ENCODE data around the gene HTRA1. TPM values are rescaled to one million over a fixed set of nuclear protein-coding genes. Genes with fewer than 3 reads are reported as not detected.

The HTRA1 gene
- total RNA-seq, 1 experiment from 2014 or later = 0.39 TPM

DNA sequence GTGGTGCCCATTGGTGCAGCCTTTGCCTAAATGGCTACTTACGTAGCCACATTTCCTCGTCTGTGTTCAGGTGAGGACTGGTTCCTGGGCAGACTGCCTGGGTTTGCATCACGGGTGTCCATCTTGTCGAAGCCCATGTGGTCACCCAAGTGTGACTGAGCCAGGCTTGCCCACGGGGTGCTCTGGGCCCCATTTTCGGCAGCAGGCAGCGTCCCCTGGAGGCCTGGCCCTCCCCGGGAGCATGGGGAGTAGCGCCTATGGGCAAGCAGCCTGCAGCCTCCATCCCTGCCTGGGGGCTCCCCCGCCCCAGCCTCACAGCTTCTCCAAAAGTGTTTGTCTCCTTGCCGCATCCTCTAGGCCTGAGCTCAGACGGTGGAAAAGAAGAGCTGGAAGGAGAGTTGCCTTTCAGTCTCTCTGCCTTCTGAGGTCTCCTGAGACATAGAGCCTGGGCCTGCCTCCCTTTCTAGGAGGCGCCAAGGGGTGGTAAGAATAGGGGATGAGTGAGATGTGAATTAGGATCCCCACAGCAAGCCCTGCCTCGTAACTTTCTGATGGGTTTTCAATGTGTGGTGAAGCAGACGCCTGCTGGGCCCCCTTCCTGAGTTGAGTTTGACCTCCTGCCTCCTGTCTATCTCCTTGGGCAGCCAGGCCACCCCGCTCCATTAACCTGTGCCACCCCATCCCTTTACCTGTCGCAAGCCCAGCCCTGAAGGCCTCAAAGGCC, 42.7 kb downstream of the HTRA1 start:
- Histone ChIP-seq H3K27me3 (ENCODE audit: insufficient read depth, low read length) (no peaks in the 10 kb centered on the region), H3K36me3 (ENCODE audit: control insufficient read depth in 1 of 2, insufficient read depth in 2 of 2, low read length in 2 of 2) (no peaks in the 10 kb centered on the region), H3K4me2 (ENCODE audit: low read length) (0 out of 2 replicates have a peak overlapping the region, but pooled peaks have one; percentile 3), H4K20me1 (ENCODE audit: insufficient read depth) (no peaks in the 10 kb centered on the region), H3K9ac (ENCODE audit: low read length) (no peak overlapping the region), H3K9me3 (ENCODE audit: control insufficient read depth in 1 of 2, insufficient read depth in 1 of 2, low read depth in 1 of 2, low read length in 2 of 2) (no peaks in the 10 kb centered on the region), H2AFZ (ENCODE audit: low read depth, low read length, poor library complexity, severe bottlenecking) (no peak overlapping the region), H3K4me3 (replicated peaks in 1 of 2; ENCODE audit: low read depth in 1 of 2, low read length in 2 of 2) (no peak overlapping the region), H3K4me1 (ENCODE audit: control insufficient read depth in 1 of 2, insufficient read depth in 2 of 2, low read length in 2 of 2) (peaks cover 5 to 13% of the 10 kb centered on the region in 2 experiments; a peak in 1 of 4 replicates), H3K9me2 (ENCODE audit: insufficient read depth) (no peaks in the 10 kb centered on the region), H3K27ac (ENCODE audit: low read depth, low read length) (no peak overlapping the region; the same call in 1 of the 2 replicates), H3K79me2 (ENCODE audit: insufficient read depth, low read length) (no peaks in the 10 kb centered on the region)
- ChIA-PET CTCF (interaction anchor here (1.3 kb wide), 2 partner anchors 9 to 224 kb away, joined by 3 to 4 read pairs; no protein-coding TSS in a partner anchor), RAD21 (ENCODE audit: low non-redundant PET in 1 of 2, low total read pairs in 2 of 2, uncharacterized antibody in 2 of 2, unreplicated experiment in 2 of 2) (no interaction called here), POLR2A (interaction anchor here (1.4 kb wide), 1 partner anchor 9 kb away, joined by 4 read pairs; no protein-coding TSS in a partner anchor)
- ATAC-seq (no peak), DNase-seq (ENCODE audit: low read depth, low spot score) (no peak)
- intact Hi-C loops (cut with micrococcal nuclease) = no loop called here
- BruUV-seq (replicated peaks) = no TSS peak
- TF ChIP-seq CTCF (IDR thresholded peaks at IDR 0.05 in 2 of 3, conservative IDR thresholded peaks at IDR 0.05 in 1 of 3; ENCODE audit: borderline replicate concordance in 1 of 3, insufficient read depth in 1 of 3, low read depth in 2 of 3, low read length in 2 of 3) (no peak), TCF7L2 (IDR thresholded peaks at IDR 0.05; ENCODE audit: borderline replicate concordance, extremely low read depth, insufficient read depth, insufficient read length) (no peak), ZFX (IDR thresholded peaks at IDR 0.05) (no peak), YY1 (IDR thresholded peaks at IDR 0.05; ENCODE audit: extremely low read depth, insufficient replicate concordance, low read depth, low read length) (no peak), POLR2AphosphoS5 (IDR thresholded peaks at IDR 0.05; ENCODE audit: low read depth, low read length) (no peak), CEBPB (IDR thresholded peaks at IDR 0.05; ENCODE audit: low read depth) (no peak), SRF (IDR thresholded peaks at IDR 0.05; ENCODE audit: low read depth) (no peak), CBX3 (IDR thresholded peaks at IDR 0.05; ENCODE audit: low read depth) (no peak), EGR1 (IDR thresholded peaks at IDR 0.05; ENCODE audit: low read depth) (no peak), FOSL1 (IDR thresholded peaks at IDR 0.05; ENCODE audit: low read depth) (no peak), ELF1 (IDR thresholded peaks at IDR 0.05; ENCODE audit: borderline replicate concordance, low read depth) (no peak), REST (IDR thresholded peaks at IDR 0.05; ENCODE audit: low read depth) (no peak)
- TF ChIP-seq, protein P1, sequence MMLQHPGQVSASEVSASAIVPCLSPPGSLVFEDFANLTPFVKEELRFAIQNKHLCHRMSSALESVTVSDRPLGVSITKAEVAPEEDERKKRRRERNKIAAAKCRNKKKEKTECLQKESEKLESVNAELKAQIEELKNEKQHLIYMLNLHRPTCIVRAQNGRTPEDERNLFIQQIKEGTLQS (IDR thresholded peaks at IDR 0.05) = no peak
- TF ChIP-seq, protein P2, sequence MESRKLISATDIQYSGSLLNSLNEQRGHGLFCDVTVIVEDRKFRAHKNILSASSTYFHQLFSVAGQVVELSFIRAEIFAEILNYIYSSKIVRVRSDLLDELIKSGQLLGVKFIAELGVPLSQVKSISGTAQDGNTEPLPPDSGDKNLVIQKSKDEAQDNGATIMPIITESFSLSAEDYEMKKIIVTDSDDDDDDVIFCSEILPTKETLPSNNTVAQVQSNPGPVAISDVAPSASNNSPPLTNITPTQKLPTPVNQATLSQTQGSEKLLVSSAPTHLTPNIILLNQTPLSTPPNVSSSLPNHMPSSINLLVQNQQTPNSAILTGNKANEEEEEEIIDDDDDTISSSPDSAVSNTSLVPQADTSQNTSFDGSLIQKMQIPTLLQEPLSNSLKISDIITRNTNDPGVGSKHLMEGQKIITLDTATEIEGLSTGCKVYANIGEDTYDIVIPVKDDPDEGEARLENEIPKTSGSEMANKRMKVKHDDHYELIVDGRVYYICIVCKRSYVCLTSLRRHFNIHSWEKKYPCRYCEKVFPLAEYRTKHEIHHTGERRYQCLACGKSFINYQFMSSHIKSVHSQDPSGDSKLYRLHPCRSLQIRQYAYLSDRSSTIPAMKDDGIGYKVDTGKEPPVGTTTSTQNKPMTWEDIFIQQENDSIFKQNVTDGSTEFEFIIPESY (IDR thresholded peaks at IDR 0.05; ENCODE audit: extremely low read depth, insufficient replicate concordance, low read length) = no peak
